GM19328 (cell line): ENCODE measurements around the gene LDB2.

ENCODE experiments used
- ATAC-seq: cut with Tn5 transposase; IDR thresholded peaks from one replicate; pipeline ENCODE4 v1.9.1; 2021; ENCODE audit warnings: mild to moderate bottlenecking, moderate library complexity; ENCODE audit not compliant: unreplicated experiment

Gene LDB2

DNA sequence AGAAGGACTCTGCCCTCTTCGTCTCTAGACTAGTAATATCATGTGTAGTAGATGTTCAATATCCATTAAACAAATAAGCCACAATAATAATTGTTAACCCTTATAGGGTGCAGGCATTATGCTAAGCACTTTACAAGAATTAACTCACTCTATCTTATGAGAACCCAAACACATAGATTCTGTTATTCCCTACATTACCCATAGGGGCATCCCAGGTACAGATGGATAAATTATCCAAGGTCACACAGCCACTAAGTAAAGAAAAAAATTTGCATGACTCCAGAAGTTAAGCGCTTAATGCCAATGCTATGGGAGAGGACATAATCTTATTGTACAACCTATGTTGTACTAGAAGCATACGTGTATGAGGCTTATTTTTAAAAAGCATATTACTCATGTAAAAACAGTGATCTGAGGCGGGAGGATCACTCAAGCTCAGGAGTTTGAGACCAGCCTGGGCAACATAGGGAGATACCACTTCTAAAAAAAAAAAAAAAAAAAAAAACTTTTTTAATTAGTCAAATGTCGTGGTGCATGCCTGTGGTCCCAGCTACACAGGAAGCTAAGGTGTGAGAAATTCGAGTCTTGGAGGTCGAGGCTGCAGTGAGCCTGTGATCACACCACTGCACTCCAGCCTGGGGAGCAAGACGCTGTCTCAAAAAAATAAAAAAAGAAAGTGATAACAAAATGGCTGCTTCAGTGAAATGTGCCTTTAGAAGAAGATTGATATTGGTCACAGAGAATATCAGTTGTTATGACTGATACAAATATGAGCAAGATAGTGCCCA lies 13.6 kb downstream of the LDB2 start:
- no peak for ATAC-seq

GRCh38 chr4:16883806-16884205 lies 14.6 kb downstream of the LDB2 start:
- ATAC-seq: no peak

DNA sequence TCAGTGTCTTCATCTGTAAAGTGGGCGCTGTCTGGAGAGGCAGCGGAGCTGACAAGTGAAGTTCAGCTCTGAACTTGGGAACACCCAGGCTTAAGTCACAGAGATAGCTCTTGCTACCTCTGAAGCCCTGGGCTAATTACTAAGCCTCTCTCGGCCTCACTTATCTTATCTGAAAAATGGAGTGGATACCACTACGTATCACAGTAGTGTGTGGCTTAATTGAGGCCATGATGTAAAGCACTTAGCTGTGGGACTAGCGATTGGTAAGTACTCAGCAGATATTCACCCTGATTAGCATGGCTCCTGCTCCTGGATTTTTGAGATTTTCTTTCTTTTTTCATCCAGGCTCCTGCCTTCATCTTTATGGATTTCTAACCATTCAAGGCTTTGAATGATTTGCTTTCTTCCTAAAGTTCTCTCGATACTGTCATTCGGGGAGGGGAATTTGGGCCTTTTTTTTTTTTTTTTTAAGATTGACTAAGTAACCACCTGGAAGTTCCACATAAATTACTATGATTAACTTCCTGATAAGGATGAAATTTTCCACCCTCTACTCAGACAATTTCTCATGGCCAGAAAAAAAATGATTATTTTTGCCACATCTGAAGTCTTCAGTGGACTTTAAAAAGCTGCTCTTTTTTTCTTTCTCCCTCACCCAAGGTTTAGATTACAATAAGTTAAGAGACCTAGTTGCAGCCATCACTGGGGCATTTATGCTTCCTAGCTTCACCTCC lies 17.1 kb downstream of the LDB2 start:
- no peak for ATAC-seq

- no peak for ATAC-seq
These were observed 23.0 kb downstream of the LDB2 start for GRCh38 chr4:16875487-16875886.

- no peak for ATAC-seq
These were observed 28.7 kb downstream of the LDB2 start for GRCh38 chr4:16869594-16870245.

DNA sequence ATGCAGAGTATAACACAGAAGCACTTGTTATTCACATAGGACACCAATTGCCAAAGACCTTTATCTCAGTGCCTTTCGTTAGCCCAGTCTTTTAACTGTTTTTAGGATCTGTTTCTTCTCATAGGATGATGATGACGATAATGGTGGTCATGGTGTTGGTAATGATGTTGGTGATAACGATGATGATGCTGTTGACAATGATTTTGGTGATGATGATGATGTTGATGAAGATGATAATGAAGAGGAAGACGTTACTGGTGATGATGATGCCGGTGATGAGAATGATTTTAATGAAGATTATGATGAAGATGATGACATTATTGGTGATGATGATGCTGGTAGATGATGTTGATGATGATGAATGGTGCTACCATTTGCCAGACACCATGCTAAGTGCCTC lies 29.8 kb downstream of the LDB2 start:
- ATAC-seq: no peak

DNA sequence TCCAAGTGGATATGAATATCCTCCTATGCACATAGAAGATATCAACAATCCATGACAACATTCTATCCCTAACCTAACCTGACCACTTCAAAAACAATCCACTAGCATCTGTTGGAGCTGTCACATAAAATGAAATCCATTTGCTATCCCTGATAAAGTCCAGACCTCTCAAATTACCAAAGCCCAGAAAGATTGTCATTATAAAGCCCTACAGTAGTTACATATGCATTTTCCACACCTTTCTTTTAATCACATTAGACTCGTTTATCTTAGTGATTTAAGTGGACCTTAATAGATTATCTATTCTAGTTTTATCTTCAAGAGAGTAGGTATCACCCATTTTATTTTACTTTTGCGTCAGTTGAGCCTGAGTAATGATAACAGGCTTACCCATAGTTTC lies 30.6 kb downstream of the LDB2 start:
- ATAC-seq: no peak

DNA sequence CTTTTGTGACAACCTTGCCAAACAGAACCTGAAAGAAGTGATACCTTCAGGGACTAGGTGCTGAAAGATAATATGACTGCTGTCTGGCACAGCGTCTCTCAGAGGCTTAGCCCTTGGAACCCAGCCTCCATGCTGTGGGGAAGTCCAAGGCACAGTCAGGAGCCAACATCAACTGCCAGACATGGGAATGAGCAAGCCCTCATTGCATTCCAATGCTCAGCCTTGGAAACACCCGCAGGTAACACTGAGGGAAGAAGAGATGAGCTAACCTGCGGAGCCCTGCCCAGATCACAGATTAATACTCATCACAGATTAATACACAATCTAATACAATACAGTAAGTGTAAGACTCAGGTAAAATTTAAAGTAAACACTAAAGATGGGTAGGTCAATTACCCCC lies 31.5 kb downstream of the LDB2 start:
- ATAC-seq: no peak

DNA sequence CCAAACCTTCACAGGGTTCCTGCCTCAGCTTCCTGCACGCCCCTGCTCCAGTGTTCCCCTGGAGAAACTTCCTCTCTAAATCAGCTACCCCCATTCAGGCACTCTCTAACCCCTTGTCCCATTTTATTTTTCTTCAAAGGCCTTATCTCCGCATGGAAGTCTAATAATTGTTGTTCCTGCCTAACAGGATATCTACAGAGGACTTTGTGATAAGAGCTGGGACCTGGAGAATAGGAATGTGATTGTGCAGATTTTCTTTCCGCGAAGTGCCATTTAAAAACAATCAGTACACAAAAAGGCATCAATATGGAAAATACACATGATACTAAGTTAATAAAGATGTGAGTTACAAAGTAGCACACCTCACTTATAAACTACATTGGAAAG lies 32.6 kb downstream of the LDB2 start:
- no peak for ATAC-seq

DNA sequence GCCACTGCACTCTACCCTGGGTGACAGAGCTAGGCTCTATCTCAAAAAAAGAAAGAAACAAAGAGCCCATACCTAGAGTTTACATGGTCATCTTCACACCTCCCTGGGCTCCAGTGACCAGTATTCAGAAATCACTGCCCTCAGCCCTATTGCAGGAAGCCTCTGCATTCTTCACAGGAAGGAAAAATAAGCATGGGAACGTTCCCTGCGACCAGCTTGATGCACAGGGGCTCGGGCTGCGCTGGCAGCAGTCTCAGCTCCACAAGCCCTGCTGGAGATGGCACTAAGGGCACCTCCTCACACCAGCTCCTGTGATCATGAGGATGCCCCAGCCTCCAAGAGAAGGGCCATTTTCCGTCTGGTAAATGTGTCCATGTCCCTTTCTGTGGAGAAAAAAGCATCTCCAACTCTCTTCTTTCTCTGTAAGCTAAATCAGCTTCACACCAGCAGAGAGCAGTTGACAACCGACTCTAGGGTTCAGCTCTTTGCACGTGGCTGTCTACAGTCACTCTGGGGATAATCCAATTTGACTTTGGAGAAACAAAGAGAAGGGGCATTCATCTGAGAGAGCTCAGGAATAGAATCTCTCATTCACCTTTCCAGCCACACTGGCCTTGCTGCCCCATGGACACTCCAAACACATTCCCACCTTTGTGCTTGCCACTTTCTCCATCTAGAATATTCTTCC lies 33.1 kb downstream of the LDB2 start:
- no peak for ATAC-seq

DNA sequence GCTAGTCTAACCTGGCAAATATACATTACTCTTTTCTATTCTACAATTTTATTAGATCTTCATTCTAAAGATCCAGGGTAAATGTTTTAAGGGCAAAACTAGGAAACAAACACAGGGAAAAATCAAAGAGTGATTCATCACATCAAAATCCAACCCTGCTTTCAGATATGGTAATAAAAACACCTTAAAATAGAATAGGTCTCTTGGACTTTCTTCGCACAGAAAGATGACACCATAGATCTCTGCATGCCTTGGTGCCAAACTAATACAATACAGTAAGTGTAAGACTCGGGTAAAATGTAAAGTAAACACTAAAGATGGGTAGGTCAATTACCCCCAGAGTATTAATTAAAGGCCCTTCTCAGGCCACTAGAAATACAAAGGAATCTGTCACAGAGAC lies 34.2 kb downstream of the LDB2 start:
- ATAC-seq: no peak

DNA sequence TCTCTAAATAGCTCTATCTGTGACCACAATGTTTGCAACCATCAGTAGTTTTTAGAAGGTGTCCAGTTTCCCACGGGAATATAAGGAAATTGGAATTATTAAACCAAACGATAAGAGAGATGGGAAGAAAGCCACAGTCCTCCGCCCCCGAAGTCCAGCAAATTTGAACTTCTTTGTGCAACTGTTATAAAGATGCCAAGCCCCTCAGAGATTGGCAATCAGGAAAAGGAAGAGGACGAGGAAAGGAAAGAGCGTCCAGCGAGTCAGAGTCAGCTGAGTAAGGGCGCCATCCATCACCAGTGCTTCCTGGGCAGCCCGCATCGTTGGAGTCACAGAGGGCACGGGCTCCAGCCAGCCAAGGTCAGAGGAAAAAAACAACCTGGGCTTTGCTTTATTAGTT lies 35.7 kb downstream of the LDB2 start:
- ATAC-seq: no peak

DNA sequence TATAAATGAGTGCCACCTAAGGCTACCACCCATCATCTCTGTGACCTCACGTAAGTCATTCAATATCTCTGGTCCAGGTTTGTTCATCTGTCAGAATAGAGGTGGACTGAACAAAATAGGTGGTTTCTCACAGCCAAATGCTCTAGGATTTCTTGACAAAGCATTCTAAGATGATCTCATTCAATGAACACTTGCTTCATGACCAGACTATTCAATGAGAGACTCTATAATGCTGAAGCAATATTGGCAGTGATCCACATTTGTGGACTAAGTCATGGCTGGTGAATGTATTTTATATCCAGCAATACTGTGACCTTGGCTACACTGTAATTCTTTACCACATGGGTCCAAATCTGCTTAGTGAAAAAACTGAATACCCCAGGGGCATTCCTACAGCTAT lies 37.9 kb downstream of the LDB2 start:
- ATAC-seq: no peak

DNA sequence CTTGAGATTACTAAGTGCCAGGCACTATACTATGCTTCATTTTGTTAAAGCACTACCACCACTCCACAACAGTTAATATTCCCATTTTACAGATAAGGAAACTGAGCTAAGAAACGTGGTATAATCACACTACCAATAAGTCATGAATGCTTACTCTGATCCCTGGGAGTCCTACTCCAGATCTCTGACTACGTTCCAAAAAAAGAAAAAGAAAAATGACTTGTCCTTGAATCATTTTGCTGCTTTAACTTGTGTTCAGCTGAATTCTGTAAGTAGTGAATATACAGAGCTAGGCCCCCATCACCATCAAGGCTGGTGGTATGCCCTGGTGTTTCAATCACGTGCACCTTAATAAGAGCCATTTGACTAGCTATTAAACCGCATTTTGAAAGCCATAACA lies 39.4 kb downstream of the LDB2 start:
- ATAC-seq: no peak

DNA sequence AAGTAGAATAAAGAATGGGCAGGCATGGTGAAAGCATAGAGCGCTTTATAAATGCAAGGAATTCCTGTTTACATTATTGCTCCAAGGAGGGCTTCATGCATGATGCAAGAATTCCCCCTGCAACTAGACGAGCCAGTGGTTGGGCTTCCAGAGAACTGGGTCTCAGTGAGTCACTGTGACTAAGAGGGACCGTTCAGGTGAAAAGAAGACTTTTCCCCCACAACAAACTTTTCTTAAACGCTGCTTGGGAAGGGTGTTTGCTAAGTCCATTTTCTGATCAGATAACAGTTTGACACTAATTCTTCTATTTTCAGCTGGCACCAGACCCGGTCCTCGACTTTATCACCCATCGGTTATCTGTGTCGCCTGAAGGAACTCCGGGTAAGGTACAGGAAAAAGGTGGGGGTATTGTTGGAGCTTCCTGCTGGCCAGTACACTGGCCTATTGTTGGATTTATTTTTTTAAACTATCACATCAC lies 40.1 kb downstream of the LDB2 start:
- ATAC-seq: no peak

DNA sequence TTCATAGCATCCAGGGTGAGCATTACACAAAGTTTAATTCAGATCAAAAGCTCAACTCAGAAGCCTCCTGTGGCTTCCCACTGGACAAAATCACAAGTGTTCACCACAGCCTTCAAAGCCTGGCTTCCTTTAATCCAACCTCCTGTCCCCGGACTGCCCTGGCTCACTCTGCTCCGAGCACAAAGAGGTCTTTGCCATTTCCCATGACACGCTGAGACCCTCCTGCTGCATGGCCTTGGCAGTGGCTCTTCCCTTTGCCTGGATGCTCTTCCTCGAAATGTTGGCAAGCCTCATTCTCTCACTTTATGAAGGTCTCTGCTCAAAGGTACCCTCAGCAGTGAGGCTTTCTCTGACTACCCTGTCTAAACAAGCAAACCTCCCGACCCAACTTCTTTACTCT lies 41.0 kb downstream of the LDB2 start:
- no peak for ATAC-seq

GRCh38 chr4:16853640-16854039 lies 44.8 kb downstream of the LDB2 start:
- ATAC-seq: no peak

DNA sequence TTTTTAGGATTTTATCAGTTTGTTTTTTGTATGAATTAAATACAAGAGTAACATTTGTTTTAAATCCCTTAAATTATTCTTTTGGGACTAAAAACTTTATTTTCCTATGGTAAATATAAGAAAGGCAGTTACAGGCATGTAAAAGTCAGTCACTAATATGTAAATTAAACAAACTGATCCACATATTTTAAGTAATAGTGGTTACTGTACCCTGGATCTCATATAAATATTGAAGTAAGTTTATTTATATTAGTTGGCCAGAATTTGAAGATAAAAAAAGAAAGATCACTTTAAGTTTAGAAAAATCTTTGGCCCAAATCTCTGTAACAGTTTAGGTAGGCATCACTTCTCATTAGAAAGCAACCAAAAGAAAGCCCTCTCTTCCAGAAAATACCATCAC lies 45.8 kb downstream of the LDB2 start:
- ATAC-seq: no peak

DNA sequence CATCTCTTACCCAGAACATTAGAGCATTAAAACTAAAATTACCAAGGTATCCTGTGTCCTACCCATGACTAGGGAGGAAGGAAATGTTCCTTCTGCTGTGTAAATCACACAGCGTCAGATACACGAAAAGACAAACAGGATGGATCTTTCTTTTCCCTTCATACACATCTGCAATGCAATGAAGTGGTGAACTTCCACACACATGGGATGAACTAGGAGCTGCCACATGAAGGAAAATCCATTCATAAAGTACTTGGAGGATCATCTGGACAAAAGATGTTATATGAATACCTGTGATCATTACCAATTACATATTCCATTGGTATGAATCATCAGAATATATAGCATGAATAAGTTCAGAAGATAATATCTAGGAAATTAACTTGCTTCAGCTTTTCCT lies 46.2 kb downstream of the LDB2 start:
- no peak for ATAC-seq

- no peak for ATAC-seq
These were observed 51.8 kb downstream of the LDB2 start for GRCh38 chr4:16846540-16847117.
